NCI-H128 (cell line): ENCODE measurements around the gene CREB5.

ENCODE experiments used
- DNase-seq: peaks from one replicate; lab custom pipeline; 2025; ENCODE audit not compliant: unreplicated experiment; lab: John Stamatoyannopoulos, UW

CREB5 gene

DNA sequence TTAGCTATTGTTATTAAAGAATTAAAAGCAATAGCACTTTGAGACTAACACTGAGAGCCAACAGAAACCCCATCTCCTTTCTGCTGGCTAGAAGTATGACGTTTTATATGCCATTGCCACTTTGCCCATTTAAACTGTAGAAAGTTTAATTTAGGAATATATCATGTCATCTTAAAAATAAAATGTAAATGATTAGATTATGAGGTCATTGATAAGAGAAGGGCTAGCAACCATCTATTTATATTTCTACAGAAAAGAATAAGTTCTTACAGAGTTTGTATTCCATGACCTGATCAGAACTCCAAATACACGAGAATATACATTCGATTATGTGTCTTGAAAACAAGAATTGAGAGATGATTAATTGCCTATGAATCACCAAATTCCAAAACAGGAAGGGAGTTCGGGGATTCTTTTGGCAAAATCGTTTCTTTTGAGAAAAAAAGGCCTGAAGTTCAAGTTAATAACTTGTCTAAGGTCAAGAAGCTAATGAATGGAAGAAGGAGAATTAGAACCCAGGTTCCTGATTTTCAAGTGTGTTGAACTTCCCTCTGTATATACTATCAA, 318.9 kb downstream of the CREB5 start:
- no peak for DNase-seq

DNA sequence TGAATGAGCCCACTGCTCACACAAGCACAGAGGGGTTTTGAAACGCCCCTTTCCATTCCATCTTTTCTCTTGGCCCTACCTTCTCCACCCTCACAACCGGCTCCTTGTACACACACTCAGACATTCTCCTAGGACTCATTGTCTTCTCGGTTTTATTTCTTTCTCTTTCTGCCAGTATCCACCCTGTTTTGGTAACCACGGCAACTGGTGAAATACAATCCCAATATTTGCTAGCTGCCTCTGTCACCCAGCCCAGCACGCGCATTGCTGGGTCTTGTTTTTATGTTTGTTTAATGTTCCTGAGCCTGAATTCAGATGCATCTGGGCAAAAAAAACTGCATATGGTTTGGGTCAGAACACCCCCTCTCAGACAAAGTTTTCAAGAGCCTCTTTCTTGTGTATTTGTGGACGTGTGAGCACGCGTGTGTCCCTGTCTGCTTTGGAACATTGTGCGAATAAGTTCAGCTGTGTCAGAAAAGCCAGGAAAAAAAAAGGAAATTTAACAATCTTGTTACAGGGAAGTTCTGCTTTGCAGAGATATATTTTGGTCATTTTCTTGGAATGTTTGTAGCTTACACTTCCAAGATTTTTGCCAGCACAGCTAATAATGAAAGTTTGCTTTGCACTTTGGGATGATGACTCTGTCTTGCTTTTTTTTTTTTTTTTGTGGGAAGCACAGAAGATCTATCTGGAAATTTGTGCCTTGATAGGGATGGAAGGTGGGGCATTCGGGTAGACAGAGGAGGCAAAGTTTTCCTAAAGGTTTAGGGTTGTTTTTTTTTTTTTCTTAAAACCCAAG, 320.0 kb downstream of the CREB5 start:
- no peak for DNase-seq

GRCh38 chr7:28733035-28733434, 320.7 kb downstream of the CREB5 start:
- no peak for DNase-seq

DNA sequence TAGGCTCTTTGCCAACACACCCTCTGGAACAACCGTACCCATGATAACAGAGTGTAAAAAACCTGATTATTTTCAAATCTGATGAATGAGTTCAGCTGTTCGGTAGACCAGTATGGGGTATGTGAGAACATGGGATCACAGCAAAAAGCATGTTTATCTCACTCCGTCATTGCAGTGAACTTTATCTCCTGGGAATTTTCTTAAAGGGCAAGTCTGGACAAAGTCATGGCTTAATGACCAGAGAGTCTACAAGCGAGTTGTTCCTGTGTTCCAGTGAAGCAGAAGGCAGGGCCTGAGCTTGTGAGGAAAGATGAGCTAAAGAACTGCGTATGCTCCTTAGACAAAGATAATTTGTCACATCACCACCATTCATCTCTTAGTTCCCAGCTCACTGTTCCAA, 326.1 kb downstream of the CREB5 start:
- no peak for DNase-seq

- no peak for DNase-seq
Measured at GRCh38 chr7:28739128-28739527, 326.8 kb downstream of the CREB5 start.

- DNase-seq, result no peak
Measured at GRCh38 chr7:28739826-28740225, 327.5 kb downstream of the CREB5 start.

- no peak for DNase-seq
Measured at GRCh38 chr7:28744951-28745350, 332.6 kb downstream of the CREB5 start.

- DNase-seq, result no peak
Measured at GRCh38 chr7:28745351-28745750, 333.0 kb downstream of the CREB5 start.

GRCh38 chr7:28747404-28747803, 335.1 kb downstream of the CREB5 start:
- DNase-seq, result no peak

DNA sequence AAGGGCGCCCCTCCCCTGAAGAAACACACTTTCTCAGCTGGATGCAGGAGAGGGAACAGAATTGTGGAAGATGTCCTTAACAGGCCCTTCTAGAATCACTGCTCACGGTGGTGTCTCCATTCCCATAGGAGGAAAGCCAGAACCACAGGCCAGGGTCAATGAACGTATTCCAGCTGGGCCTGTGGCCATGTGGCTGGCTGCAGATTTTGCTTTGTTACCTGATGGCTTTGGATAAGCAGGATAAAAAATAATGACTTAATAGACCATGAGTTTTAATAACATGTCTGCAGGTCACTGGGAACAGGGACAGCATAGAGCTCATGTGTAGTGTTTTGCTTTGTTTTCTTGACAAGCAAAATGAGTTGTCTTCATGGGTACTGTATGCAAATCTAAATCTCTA, 335.5 kb downstream of the CREB5 start:
- no peak for DNase-seq

DNA sequence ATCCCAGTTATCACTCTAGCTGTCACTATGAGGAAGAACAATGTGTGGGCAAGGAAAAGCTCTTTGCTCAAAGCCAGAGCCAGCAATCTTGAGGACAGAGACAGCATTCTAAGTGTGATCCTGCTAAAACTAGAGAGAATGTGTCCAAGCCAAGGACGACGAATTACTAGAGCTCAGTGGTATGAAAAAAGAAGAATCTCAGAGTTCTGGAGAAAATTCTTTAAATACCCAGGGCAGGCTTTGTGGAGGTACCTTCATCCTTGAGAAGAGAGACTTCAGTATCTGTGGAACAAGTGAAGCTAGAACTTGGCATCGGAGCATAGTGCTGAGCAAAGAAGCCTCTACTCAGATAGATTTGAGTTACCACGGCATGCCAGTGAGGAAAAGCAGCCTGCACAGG, 336.0 kb downstream of the CREB5 start:
- DNase-seq, result no peak

DNA sequence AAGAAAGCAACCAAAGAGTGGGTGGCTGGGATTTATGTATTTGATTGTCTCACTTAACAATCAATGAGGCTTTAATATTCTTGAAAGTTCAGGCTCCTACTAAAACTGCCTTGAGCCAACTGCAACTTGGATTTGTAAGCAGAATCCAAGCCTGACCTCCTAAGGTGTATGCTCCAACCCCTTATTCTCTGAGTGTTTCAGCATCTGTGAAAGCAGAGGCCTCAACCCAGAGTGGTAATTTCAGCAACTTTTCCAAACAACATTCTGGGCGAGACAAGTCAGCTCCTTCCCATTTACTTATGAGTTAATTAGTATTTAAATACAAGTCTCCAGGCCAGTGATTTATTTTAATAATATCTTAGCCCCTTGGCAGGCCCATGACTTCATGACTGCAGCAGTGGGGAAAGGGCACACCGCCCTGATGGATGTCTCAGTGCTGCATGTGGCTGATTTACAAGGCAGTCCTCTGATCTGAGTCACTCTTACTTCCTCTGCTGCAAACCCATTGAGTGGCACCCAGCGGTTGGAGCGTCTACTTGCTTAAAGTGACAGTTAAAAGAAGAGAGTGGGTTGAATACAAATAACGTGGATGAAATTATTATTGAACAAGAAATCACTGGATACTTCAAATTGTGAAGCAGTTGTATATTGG, 336.7 kb downstream of the CREB5 start:
- no peak for DNase-seq

GRCh38 chr7:28749638-28750037, 337.3 kb downstream of the CREB5 start:
- DNase-seq, result no peak

DNA sequence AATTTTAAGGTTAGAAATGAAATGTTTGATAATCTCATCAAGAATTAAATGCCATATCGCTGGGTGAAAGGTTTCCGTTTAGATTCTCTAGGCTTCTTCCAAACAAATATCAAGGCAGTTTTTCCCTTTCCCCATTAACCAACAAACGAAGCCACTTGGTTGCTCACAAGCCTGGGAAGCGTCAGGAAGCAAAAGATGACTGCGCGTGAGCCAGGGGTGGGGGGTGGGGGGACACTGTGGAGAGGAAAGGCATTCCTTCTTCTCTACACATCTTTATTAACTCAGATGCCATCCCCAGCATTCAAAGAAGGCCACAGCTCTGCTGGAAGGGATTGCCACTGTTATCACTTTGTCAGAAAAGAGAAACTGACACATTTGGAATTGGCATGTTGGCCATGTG, 338.7 kb downstream of the CREB5 start:
- DNase-seq, result no peak

- DNase-seq, result no peak
Measured at GRCh38 chr7:28753613-28754012, 341.3 kb downstream of the CREB5 start.

DNA sequence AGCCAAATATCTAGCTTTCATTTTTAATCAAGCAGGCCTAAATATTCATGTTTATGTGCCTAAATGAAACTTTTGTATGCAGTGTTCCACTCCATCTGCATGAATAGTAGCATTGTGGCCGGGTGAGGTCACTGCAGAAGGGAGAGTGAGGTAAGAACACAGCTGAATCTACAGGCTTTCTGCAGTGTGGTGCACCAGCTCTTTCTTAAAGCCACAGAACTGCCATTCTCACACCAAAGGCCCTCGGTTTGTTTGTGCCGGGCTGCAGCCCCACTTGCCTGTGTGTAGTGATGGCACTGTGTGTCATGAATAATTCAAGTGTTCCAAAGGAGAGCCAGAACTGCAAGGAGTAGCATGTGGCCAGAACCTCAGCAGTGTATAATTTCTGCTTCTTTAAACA, 341.7 kb downstream of the CREB5 start:
- no peak for DNase-seq

- no peak for DNase-seq
Measured at GRCh38 chr7:28754447-28754846, 342.1 kb downstream of the CREB5 start.

- DNase-seq, result no peak
Measured at GRCh38 chr7:28755255-28755654, 342.9 kb downstream of the CREB5 start.

- no peak for DNase-seq
Measured at GRCh38 chr7:28758186-28758585, 345.9 kb downstream of the CREB5 start.

DNA sequence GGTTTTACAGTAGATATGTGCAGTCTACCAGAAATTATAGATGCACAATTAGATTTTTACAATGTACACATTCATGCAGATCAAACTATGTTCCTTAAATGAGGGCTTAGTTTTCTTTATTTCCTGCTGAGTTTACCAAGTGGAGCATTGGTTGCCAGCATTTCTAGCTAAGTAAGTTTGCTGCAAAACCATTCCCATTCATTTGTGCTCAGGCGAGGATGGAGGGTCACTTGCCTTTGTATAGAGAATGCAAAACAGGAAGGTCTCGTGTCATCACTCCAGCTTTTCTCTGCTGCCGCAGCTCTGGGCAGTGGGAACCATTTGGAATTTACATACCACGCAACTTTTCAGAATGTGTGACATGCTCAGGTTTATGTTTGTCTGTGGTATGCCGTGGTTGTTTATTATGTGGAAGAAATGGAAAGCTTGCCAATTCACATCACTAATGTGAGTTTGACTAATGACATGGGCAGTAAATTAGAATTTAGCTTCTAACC, 347.2 kb downstream of the CREB5 start:
- no peak for DNase-seq

DNA sequence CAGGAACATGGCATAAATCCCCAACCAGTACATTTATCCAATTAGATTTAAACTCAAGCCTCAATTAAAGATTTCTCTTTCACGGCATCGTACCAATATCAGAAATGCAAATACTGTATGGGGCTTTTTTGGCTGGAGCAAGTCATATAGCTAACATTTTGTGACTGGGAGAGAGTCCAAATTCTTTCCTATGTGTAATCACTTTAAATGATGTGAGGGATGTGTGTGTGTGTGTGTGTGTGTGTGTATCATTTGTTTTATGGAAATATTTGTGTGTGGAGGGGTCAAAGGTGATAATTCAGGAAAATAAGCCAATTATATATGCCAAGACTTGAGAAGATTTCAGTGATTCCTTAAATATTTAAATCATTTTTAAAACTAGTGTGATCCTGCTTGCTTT, 349.2 kb downstream of the CREB5 start:
- DNase-seq, result no peak

GRCh38 chr7:28762651-28763050, 350.3 kb downstream of the CREB5 start:
- no peak for DNase-seq
